Ovary (tissue), 3 donors: ENCODE results near the gene FNTB.

Source experiments
- CTCF ChIP-seq, 3 donors: fragments of 450-650 bp in 2 of 3; fragments of 200-600 bp in 1 of 3; IDR thresholded peaks; one replicate each; pipeline versions ENCODE4 v1.5.1 to v1.8.0; 2016 to 2022; ENCODE audit warnings: antibody characterized with exemption in 3 of 3, mild to moderate bottlenecking in 1 of 3
- POLR2A ChIP-seq: fragments of 450-650 bp; IDR thresholded peaks from one replicate; pipeline ENCODE4 v1.6.1; 2017; ENCODE audit warnings: antibody characterized with exemption, mild to moderate bottlenecking, moderate library complexity
- donor health status: DM: no; HTN: no; CAD: no.

- TF ChIP-seq POLR2A, result no peak
- no peak for TF ChIP-seq CTCF (IDR thresholded peaks at IDR 0.05)
Observed at GRCh38 chr14:64963611-64964010, 23.1 kb upstream of the FNTB start.
